ENCODE results near the gene FUT8.
"Not testable (repeated sequence)": the region's sequence is repeated elsewhere in the genome, so short reads cannot be mapped to it uniquely, and the experiment has no call there.

Gene FUT8

GRCh38 chr14:65685572-65685971, 273.0 kb downstream of the FUT8 start:
- Histone ChIP-seq H3K9ac (ENCODE audit: low read depth in 1 of 2, low read length in 2 of 2) (no peak overlapping the region), H3K27me3 (ENCODE audit: control insufficient read depth in 2 of 2, insufficient read depth in 2 of 2, low read length in 2 of 2) (no peaks in the 10 kb centered on the region), H3K27ac (ENCODE audit: low read depth in 2 of 2, low read length in 2 of 2) (no peak overlapping the region), H3K4me3 (ENCODE audit: low read length in 2 of 2) (no peak overlapping the region), H3K9me3 (ENCODE audit: control insufficient read depth in 2 of 2, low read length in 2 of 2) (peaks cover 0 to 3% of the 10 kb centered on the region in 2 donors), H3K4me1 (ENCODE audit: control insufficient read depth in 2 of 2, insufficient read depth in 2 of 2, low read length in 2 of 2) (no peaks in the 10 kb centered on the region), H3K36me3 (ENCODE audit: control insufficient read depth in 2 of 2, insufficient read depth in 2 of 2, low read length in 2 of 2) (no peaks in the 10 kb centered on the region)

GRCh38 chr14:65686761-65687160, 274.2 kb downstream of the FUT8 start:
- no peaks in the 10 kb centered on the region for H3K36me3 ChIP-seq (ENCODE audit: control insufficient read depth in 2 of 2, insufficient read depth in 2 of 2, low read length in 2 of 2)
- H3K9ac ChIP-seq (ENCODE audit: low read depth in 1 of 2, low read length in 2 of 2): no peak overlapping the region
- H3K9me3 ChIP-seq (ENCODE audit: control insufficient read depth in 2 of 2, low read length in 2 of 2): peaks cover 0 to 3% of the 10 kb centered on the region in 2 donors
- H3K4me1 ChIP-seq (ENCODE audit: control insufficient read depth in 2 of 2, insufficient read depth in 2 of 2, low read length in 2 of 2): no peaks in the 10 kb centered on the region
- no peaks in the 10 kb centered on the region for H3K27me3 ChIP-seq (ENCODE audit: control insufficient read depth in 2 of 2, insufficient read depth in 2 of 2, low read length in 2 of 2)
- no peak overlapping the region for H3K27ac ChIP-seq (ENCODE audit: low read depth in 2 of 2, low read length in 2 of 2)
- H3K4me3 ChIP-seq (ENCODE audit: low read length in 2 of 2): no peak overlapping the region

- no peak overlapping the region for H3K4me3 ChIP-seq (ENCODE audit: low read length in 2 of 2)
- H3K36me3 ChIP-seq (ENCODE audit: control insufficient read depth in 2 of 2, insufficient read depth in 2 of 2, low read length in 2 of 2): no peaks in the 10 kb centered on the region
- H3K9ac ChIP-seq (ENCODE audit: low read depth in 1 of 2, low read length in 2 of 2): no peak overlapping the region
- H3K4me1 ChIP-seq (ENCODE audit: control insufficient read depth in 2 of 2, insufficient read depth in 2 of 2, low read length in 2 of 2): no peaks in the 10 kb centered on the region
- no peaks in the 10 kb centered on the region for H3K27me3 ChIP-seq (ENCODE audit: control insufficient read depth in 2 of 2, insufficient read depth in 2 of 2, low read length in 2 of 2)
- H3K27ac ChIP-seq (ENCODE audit: low read depth in 2 of 2, low read length in 2 of 2): no peak overlapping the region
- H3K9me3 ChIP-seq (ENCODE audit: control insufficient read depth in 2 of 2, low read length in 2 of 2): peaks cover 0 to 3% of the 10 kb centered on the region in 2 donors
These were observed 276.5 kb downstream of the FUT8 start for GRCh38 chr14:65689070-65689469.

- H3K4me1 ChIP-seq (ENCODE audit: control insufficient read depth in 2 of 2, insufficient read depth in 2 of 2, low read length in 2 of 2); H3K4me3 ChIP-seq (ENCODE audit: low read length in 2 of 2); H3K9ac ChIP-seq (ENCODE audit: low read depth in 1 of 2, low read length in 2 of 2); H3K27ac ChIP-seq (ENCODE audit: low read depth in 2 of 2, low read length in 2 of 2); H3K36me3 ChIP-seq (ENCODE audit: control insufficient read depth in 2 of 2, insufficient read depth in 2 of 2, low read length in 2 of 2); H3K27me3 ChIP-seq (ENCODE audit: control insufficient read depth in 2 of 2, insufficient read depth in 2 of 2, low read length in 2 of 2); H3K9me3 ChIP-seq (ENCODE audit: control insufficient read depth in 2 of 2, low read length in 2 of 2): not testable (repeated sequence)
These were observed 280.0 kb downstream of the FUT8 start for GRCh38 chr14:65692566-65692965.

- no peaks in the 10 kb centered on the region for H3K4me1 ChIP-seq (ENCODE audit: control insufficient read depth in 2 of 2, insufficient read depth in 2 of 2, low read length in 2 of 2)
- no peak overlapping the region for H3K4me3 ChIP-seq (ENCODE audit: low read length in 2 of 2)
- H3K9me3 ChIP-seq (ENCODE audit: control insufficient read depth in 2 of 2, low read length in 2 of 2): no peaks in the 10 kb centered on the region
- H3K27ac ChIP-seq (ENCODE audit: low read depth in 2 of 2, low read length in 2 of 2): no peak overlapping the region
- H3K27me3 ChIP-seq (ENCODE audit: control insufficient read depth in 2 of 2, insufficient read depth in 2 of 2, low read length in 2 of 2): no peaks in the 10 kb centered on the region
- no peak overlapping the region for H3K9ac ChIP-seq (ENCODE audit: low read depth in 1 of 2, low read length in 2 of 2)
- no peaks in the 10 kb centered on the region for H3K36me3 ChIP-seq (ENCODE audit: control insufficient read depth in 2 of 2, insufficient read depth in 2 of 2, low read length in 2 of 2)
These were observed 284.3 kb downstream of the FUT8 start for GRCh38 chr14:65696801-65697200.

GRCh38 chr14:65703521-65703920, 291.0 kb downstream of the FUT8 start:
- H3K4me3 ChIP-seq (ENCODE audit: low read length in 2 of 2): no peak overlapping the region
- H3K36me3 ChIP-seq (ENCODE audit: control insufficient read depth in 2 of 2, insufficient read depth in 2 of 2, low read length in 2 of 2): no peaks in the 10 kb centered on the region
- H3K27me3 ChIP-seq (ENCODE audit: control insufficient read depth in 2 of 2, insufficient read depth in 2 of 2, low read length in 2 of 2): no peaks in the 10 kb centered on the region
- no peak overlapping the region for H3K27ac ChIP-seq (ENCODE audit: low read depth in 2 of 2, low read length in 2 of 2)
- no peaks in the 10 kb centered on the region for H3K4me1 ChIP-seq (ENCODE audit: control insufficient read depth in 2 of 2, insufficient read depth in 2 of 2, low read length in 2 of 2)
- no peak overlapping the region for H3K9ac ChIP-seq (ENCODE audit: low read depth in 1 of 2, low read length in 2 of 2)
- H3K9me3 ChIP-seq (ENCODE audit: control insufficient read depth in 2 of 2, low read length in 2 of 2): no peaks in the 10 kb centered on the region

GRCh38 chr14:65703996-65704395, 291.5 kb downstream of the FUT8 start:
- Histone ChIP-seq H3K27me3 (ENCODE audit: control insufficient read depth in 2 of 2, insufficient read depth in 2 of 2, low read length in 2 of 2) (no peaks in the 10 kb centered on the region), H3K9ac (ENCODE audit: low read depth in 1 of 2, low read length in 2 of 2) (no peak overlapping the region), H3K9me3 (ENCODE audit: control insufficient read depth in 2 of 2, low read length in 2 of 2) (no peaks in the 10 kb centered on the region), H3K4me3 (ENCODE audit: low read length in 2 of 2) (no peak overlapping the region), H3K4me1 (ENCODE audit: control insufficient read depth in 2 of 2, insufficient read depth in 2 of 2, low read length in 2 of 2) (no peaks in the 10 kb centered on the region), H3K36me3 (ENCODE audit: control insufficient read depth in 2 of 2, insufficient read depth in 2 of 2, low read length in 2 of 2) (no peaks in the 10 kb centered on the region), H3K27ac (ENCODE audit: low read depth in 2 of 2, low read length in 2 of 2) (no peak overlapping the region)

- no peak overlapping the region for H3K9ac ChIP-seq (ENCODE audit: low read depth in 1 of 2, low read length in 2 of 2)
- H3K4me1 ChIP-seq (ENCODE audit: control insufficient read depth in 2 of 2, insufficient read depth in 2 of 2, low read length in 2 of 2): no peaks in the 10 kb centered on the region
- H3K9me3 ChIP-seq (ENCODE audit: control insufficient read depth in 2 of 2, low read length in 2 of 2): no peaks in the 10 kb centered on the region
- no peak overlapping the region for H3K4me3 ChIP-seq (ENCODE audit: low read length in 2 of 2)
- H3K27me3 ChIP-seq (ENCODE audit: control insufficient read depth in 2 of 2, insufficient read depth in 2 of 2, low read length in 2 of 2): no peaks in the 10 kb centered on the region
- H3K36me3 ChIP-seq (ENCODE audit: control insufficient read depth in 2 of 2, insufficient read depth in 2 of 2, low read length in 2 of 2): no peaks in the 10 kb centered on the region
- H3K27ac ChIP-seq (ENCODE audit: low read depth in 2 of 2, low read length in 2 of 2): no peak overlapping the region
These were observed 291.9 kb downstream of the FUT8 start for GRCh38 chr14:65704437-65704836.

- no peaks in the 10 kb centered on the region for H3K4me1 ChIP-seq (ENCODE audit: control insufficient read depth in 2 of 2, insufficient read depth in 2 of 2, low read length in 2 of 2)
- H3K4me3 ChIP-seq (ENCODE audit: low read length in 2 of 2): no peak overlapping the region
- no peaks in the 10 kb centered on the region for H3K36me3 ChIP-seq (ENCODE audit: control insufficient read depth in 2 of 2, insufficient read depth in 2 of 2, low read length in 2 of 2)
- no peak overlapping the region for H3K9ac ChIP-seq (ENCODE audit: low read depth in 1 of 2, low read length in 2 of 2)
- H3K27ac ChIP-seq (ENCODE audit: low read depth in 2 of 2, low read length in 2 of 2): no peak overlapping the region
- no peaks in the 10 kb centered on the region for H3K27me3 ChIP-seq (ENCODE audit: control insufficient read depth in 2 of 2, insufficient read depth in 2 of 2, low read length in 2 of 2)
- no peaks in the 10 kb centered on the region for H3K9me3 ChIP-seq (ENCODE audit: control insufficient read depth in 2 of 2, low read length in 2 of 2)
These were observed 292.3 kb downstream of the FUT8 start for GRCh38 chr14:65704850-65705249.

GRCh38 chr14:65709576-65709975, 297.0 kb downstream of the FUT8 start:
- no peak overlapping the region for H3K4me3 ChIP-seq (ENCODE audit: low read length in 2 of 2)
- H3K9me3 ChIP-seq (ENCODE audit: control insufficient read depth in 2 of 2, low read length in 2 of 2): peaks cover 0 to 3% of the 10 kb centered on the region in 2 donors
- H3K27ac ChIP-seq (ENCODE audit: low read depth in 2 of 2, low read length in 2 of 2): no peak overlapping the region
- no peaks in the 10 kb centered on the region for H3K27me3 ChIP-seq (ENCODE audit: control insufficient read depth in 2 of 2, insufficient read depth in 2 of 2, low read length in 2 of 2)
- H3K9ac ChIP-seq (ENCODE audit: low read depth in 1 of 2, low read length in 2 of 2): no peak overlapping the region
- no peaks in the 10 kb centered on the region for H3K4me1 ChIP-seq (ENCODE audit: control insufficient read depth in 2 of 2, insufficient read depth in 2 of 2, low read length in 2 of 2)
- H3K36me3 ChIP-seq (ENCODE audit: control insufficient read depth in 2 of 2, insufficient read depth in 2 of 2, low read length in 2 of 2): no peaks in the 10 kb centered on the region

GRCh38 chr14:65716813-65717212, 304.3 kb downstream of the FUT8 start:
- H3K9ac ChIP-seq (ENCODE audit: low read depth in 1 of 2, low read length in 2 of 2): not testable (repeated sequence)

More at GRCh38 chr14:65716813-65717212, 304.3 kb downstream of the FUT8 start:
- not testable (repeated sequence) for H3K4me1 ChIP-seq (ENCODE audit: control insufficient read depth in 2 of 2, insufficient read depth in 2 of 2, low read length in 2 of 2); H3K9me3 ChIP-seq (ENCODE audit: control insufficient read depth in 2 of 2, low read length in 2 of 2); H3K4me3 ChIP-seq (ENCODE audit: low read length in 2 of 2); H3K27ac ChIP-seq (ENCODE audit: low read depth in 2 of 2, low read length in 2 of 2); H3K36me3 ChIP-seq (ENCODE audit: control insufficient read depth in 2 of 2, insufficient read depth in 2 of 2, low read length in 2 of 2); H3K27me3 ChIP-seq (ENCODE audit: control insufficient read depth in 2 of 2, insufficient read depth in 2 of 2, low read length in 2 of 2)
